GM19324 (cell line): Measurements from ENCODE around the gene KRTAP13-4.

ENCODE experiments used
- ATAC-seq: cut with Tn5 transposase; IDR thresholded peaks from one replicate; pipeline ENCODE4 v1.9.1; 2021; ENCODE audit warnings: mild to moderate bottlenecking, moderate library complexity; ENCODE audit not compliant: unreplicated experiment, low FRiP score

KRTAP13-4 gene, protein sequence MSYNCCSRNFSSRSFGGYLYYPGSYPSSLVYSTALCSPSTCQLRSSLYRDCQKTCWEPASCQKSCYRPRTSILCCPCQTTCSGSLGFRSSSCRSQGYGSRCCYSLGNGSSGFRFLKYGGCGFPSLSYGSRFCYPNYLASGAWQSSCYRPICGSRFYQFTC

DNA sequence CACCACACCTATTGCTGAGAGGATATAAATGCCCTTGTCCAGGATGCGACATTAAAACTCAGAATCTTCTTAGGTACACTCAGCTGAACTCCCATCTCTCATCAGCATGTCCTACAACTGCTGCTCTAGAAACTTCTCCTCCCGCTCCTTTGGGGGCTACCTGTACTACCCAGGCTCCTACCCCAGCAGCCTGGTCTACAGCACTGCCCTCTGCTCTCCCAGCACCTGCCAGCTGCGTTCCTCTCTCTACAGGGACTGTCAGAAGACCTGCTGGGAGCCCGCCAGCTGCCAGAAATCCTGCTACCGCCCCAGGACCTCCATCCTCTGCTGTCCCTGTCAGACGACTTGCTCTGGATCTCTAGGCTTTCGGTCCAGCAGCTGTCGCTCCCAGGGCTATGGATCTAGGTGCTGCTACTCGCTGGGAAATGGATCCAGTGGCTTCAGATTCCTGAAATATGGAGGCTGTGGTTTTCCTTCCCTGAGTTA, at the start of gene KRTAP13-4:
Gene KRTAP13-4 (plus strand): TSS at position 51 of the 486 bp plus-strand sequence. CDS start 56 bp downstream, at position 107.
- ATAC-seq, result no peak

- ATAC-seq, result no peak
Observed at GRCh38 chr21:30382201-30382600, 47.8 kb upstream of the KRTAP13-4 start.

- ATAC-seq, result no peak
Observed at GRCh38 chr21:30391492-30392025, 38.5 kb upstream of the KRTAP13-4 start.

GRCh38 chr21:30395731-30396130, 34.3 kb upstream of the KRTAP13-4 start, which contains the start of gene KRTAP13-1:
Gene KRTAP13-1 (plus strand): TSS chr21:30396031. CDS start chr21:30396087, 56 bp downstream.
- ATAC-seq, result no peak

GRCh38 chr21:30408782-30409494, 21.1 kb upstream of the KRTAP13-4 start:
- no peak for ATAC-seq

- no peak for ATAC-seq
Observed at GRCh38 chr21:30415993-30416392, 14.0 kb upstream of the KRTAP13-4 start.

DNA sequence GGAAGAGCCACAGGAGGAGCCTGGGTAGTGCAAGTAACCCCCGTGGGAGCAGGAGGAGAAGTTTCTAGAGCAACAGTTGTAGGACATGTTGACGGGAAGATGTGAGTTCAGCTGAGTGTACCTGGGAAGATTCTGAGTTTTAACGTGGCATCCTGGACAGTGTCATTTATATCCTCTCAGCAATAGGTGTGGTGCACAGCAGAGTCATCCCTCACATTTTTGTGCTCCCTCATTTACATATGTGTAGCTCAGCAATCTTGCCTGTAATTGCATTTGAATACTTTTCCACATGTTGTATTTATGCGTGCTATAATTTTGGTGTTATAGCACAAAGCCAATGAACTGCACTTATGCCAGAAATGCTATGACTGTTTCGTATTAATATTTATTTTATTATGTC, 4.2 kb upstream of the KRTAP13-4 start, which contains the start of gene KRTAP13-3:
Gene KRTAP13-3 (minus strand): TSS at position 101 of the 400 bp plus-strand sequence. CDS start 14 bp downstream, at position 87.
- ATAC-seq, result no peak

DNA sequence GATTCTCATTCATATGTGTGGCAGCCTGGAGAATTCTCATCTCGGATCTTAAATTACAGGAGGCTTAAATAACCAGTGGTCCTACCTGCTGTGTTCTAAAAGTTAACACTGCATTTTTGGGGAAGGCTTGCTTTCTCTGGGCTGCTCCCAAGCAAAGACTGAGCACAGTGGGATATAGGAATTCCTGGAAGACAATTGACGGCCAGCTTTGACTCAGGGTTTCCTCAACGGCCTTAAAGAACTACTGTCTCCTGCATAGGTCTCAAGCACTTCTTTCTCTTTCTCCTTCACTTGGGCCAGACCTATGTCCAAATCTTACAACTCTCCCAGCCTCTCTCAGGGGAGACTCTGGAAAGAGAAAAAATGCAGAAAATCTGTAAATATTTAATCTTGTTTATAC, 3.3 kb upstream of the KRTAP13-4 start:
- ATAC-seq, result no peak

DNA sequence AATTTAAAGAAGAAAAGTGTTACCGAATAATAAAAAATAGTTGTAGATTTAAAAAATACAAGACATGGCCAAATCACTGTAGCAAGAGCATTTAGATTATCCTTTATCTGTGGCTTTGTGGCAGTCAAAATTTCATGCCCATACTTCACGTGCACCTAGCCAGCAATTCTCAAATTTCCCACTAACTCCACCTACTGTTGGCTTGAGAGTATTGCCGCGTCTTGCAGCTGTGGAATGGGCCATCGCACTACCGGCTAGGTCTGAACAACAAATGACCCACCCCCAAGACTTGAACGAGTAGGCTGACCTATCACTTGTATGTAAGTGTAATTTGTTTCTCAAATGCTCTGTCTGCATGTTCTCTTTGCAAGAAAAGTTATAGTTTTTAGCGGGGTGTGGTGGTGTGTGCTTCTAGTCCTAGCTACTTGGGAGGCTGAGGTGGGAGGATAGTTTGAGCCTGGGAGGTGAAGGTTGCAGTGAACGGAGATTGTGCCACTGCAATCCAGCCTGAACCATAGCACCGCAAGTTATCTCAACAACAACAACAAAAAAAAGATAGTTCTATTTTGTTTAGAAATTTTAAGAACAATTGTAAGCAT, 4.1 kb downstream of the KRTAP13-4 start:
- no peak for ATAC-seq

GRCh38 chr21:30437010-30437565, 7.1 kb downstream of the KRTAP13-4 start:
- ATAC-seq, result no peak

DNA sequence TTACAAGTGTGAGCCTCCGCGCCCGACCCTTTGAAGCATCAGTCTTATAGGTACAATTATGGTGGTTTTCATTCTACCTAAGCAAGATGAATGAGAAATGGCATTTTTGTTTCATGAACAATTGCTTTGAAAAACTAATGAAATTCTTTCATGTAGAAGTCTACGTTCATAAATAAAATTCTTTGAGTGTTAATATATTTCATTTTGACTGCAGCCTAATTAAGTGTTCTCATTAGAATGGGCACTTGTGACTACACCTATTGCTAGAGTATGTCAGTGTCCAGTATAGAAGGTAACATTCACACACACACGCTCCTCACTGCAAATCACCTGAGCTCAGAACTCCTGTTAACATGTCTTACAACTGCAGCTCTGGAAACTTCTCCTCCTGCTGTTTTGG, 10.0 kb downstream of the KRTAP13-4 start, which contains the start of gene KRTAP15-1:
Gene KRTAP15-1 (plus strand): TSS at position 301 of the 400 bp plus-strand sequence. CDS start 53 bp downstream, at position 354.
- no peak for ATAC-seq

DNA sequence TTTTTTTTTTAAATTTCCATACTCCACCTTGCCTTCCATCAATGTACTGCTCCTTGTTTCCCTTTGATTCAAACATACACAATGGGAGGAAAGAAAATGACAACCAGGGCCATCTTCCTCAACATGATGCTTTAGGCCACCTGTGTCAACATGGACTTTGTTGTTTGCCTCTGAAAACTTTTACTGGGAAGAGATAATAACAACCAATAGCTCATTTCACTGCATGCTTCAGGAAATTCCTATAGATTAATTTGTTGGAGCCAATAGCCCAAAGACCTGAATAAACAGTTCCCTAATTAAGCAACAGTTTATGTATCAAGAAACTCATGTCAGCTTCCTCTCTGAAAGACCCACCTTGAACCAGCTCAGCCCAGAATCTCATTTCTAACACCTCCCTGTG, 13.2 kb downstream of the KRTAP13-4 start:
- ATAC-seq, result no peak

- no peak for ATAC-seq
Observed at GRCh38 chr21:30444204-30444603, 14.2 kb downstream of the KRTAP13-4 start.

DNA sequence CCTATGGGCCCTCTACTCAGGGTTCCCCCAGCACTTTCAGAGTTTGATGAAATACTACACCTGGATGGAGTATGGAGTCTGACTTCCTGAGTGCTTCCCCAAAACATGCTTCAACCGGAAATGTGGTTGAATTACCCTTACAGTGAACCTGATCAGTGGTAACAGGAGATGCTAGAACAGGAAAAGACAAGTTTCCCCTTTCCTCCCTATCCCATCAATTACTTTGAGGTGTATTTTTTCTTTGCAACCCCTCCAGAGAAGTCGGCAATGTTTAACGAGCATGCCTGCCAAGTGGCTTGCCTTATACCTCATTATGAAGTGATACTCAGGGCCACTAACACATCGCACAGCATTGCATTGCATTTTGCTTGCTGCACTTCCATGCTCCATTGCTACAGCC, 17.0 kb downstream of the KRTAP13-4 start:
- ATAC-seq, result no peak

GRCh38 chr21:30448514-30448913, 18.5 kb downstream of the KRTAP13-4 start:
- no peak for ATAC-seq

DNA sequence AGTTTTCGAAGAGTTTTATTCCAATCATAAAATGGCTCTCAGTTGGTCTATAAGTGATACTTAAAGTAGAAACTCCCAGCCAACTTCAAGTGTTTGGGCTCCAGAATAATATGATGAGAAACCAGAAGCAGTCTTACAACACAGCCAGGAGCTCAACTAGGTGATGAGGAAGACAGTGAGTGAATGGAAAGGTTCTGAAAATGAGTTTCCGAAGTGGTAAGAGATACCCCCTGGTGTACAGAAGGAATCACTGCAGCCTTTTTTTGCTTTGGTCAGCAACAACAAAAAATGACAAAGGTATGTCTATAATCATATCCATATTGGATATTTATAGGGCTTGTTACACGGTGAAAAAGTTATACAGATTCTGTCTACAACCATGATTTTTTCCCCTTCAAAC, 33.7 kb downstream of the KRTAP13-4 start:
- ATAC-seq, result no peak

DNA sequence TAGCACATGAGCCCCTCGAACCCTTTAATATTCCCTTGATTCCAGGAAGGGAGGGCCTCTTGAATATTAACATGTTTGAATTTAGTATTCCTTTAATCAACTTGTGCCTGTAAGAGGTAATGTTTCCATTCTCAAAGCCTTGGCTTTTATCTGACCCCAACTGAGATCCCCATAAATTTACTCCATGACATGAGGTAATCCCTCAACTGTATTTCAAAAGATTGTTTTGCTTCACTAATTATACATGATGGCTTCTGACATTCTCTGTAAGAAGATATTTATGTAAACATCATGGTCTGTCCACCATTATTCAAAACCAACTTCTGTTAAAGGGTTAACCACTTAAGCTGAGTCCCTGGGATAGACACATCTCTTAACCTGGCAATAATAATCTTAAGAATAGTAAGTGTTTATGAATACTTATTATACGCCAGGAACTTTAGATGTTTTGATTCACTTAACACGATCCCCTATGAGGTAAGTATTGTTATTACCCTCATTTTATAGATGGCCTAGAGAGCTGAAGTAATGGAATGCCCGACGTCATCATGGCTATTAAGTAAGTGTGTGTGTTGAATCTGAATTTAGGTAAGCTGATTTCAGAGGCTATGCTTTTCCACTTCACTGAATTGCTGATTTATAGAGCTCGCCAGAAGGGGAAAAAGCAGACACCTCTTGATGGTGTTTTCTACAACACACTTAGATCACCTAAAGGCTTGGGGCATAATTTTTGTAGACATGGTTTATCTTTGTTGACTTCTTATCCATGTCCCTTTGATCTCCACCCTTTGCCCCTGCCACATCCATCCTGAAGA, 39.1 kb downstream of the KRTAP13-4 start:
- ATAC-seq, result no peak

GRCh38 chr21:30478004-30478403, 48.0 kb downstream of the KRTAP13-4 start:
- no peak for ATAC-seq

- ATAC-seq, result no peak
Observed at GRCh38 chr21:30479259-30479658, 49.2 kb downstream of the KRTAP13-4 start.

GRCh38 chr21:30480145-30480544, 50.1 kb downstream of the KRTAP13-4 start, which contains the start of gene KRTAP19-1:
Gene KRTAP19-1 (minus strand): TSS chr21:30480367. CDS start chr21:30480317, 50 bp downstream.
- no peak for ATAC-seq
